Neural cell (in vitro differentiated cells): Measurements from ENCODE around the gene LNPEP. TPM values are rescaled to one million over a fixed set of nuclear protein-coding genes. Genes with fewer than 3 reads are reported as not detected.

Experiments
- H2AFZ ChIP-seq: fragments of 200-600, 300-800 bp; sonication (generic), shearing (Covaris generic); 2 replicates; pipeline ENCODE4 v1.6.0; 2014; ENCODE audit warnings: low read depth, mild to moderate bottlenecking, antibody characterized with exemption, low read length, moderate library complexity
- H3F3A ChIP-seq: fragments of 200-600 bp; shearing (Covaris generic); 2 replicates; pipeline ENCODE4 v1.6.1; 2016; ENCODE audit warnings: mild to moderate bottlenecking, moderate library complexity, mixed read lengths, antibody characterized with exemption, low read length; ENCODE audit not compliant: insufficient read depth, poor library complexity, severe bottlenecking
- H3K27ac ChIP-seq: fragments of 200-600, 300-800 bp; sonication (generic), shearing (Covaris generic); 2 replicates; pipeline ENCODE4 v1.5.1; 2014; ENCODE audit warnings: mild to moderate bottlenecking, low read length, moderate library complexity
- H3K27me3 ChIP-seq: fragments of 300-800, 200-600 bp; sonication (generic), shearing (Covaris generic); 2 replicates; pipeline ENCODE4 v1.6.0; 2014; ENCODE audit warnings: mild to moderate bottlenecking, low read depth, low read length, moderate library complexity; ENCODE audit not compliant: insufficient read depth
- H3K36me3 ChIP-seq: fragments of 300-800, 200-600 bp; sonication (generic), shearing (Covaris generic); 2 replicates; pipeline ENCODE4 v1.5.1; 2014; ENCODE audit warnings: mild to moderate bottlenecking, antibody characterized with exemption, low read length, moderate library complexity; ENCODE audit not compliant: insufficient read depth
- H3K4me2 ChIP-seq: fragments of 300-800, 200-600 bp; sonication (generic), shearing (Covaris generic); 2 replicates; pipeline ENCODE4 v1.6.0; 2014; ENCODE audit warnings: mild to moderate bottlenecking, low read length
- H3K4me3 ChIP-seq: fragments of 300-800, 200-600 bp; sonication (generic), shearing (Covaris generic); 2 replicates; pipeline ENCODE4 v1.5.1; 2014; ENCODE audit warnings: mild to moderate bottlenecking, low read length, moderate library complexity
- H3K79me2 ChIP-seq: fragments of 200-600 bp; shearing (Covaris generic); replicated peaks from 2 replicates; pipeline ENCODE4 v1.6.0; 2014; ENCODE audit warnings: mild to moderate bottlenecking, low read length, moderate library complexity; ENCODE audit not compliant: insufficient read depth
- H3K9ac ChIP-seq: fragments of 300-800, 200-600 bp; sonication (generic), shearing (Covaris generic); 2 replicates; pipeline ENCODE4 v1.6.1; 2016; ENCODE audit warnings: mild to moderate bottlenecking, low read length, mixed read lengths
- H3K9me2 ChIP-seq: fragments of 200-600 bp; shearing (Covaris generic); 2 replicates; pipeline ENCODE4 v1.6.1; 2016; ENCODE audit warnings: mild to moderate bottlenecking, low read length, mixed read lengths; ENCODE audit not compliant: insufficient read depth
- H3K9me3 ChIP-seq: fragments of 200-600, 300-800 bp; sonication (generic), shearing (Covaris generic); 2 replicates; pipeline ENCODE4 v1.6.1; 2016; ENCODE audit warnings: mild to moderate bottlenecking, mixed run types, low read length, moderate library complexity, mixed read lengths
- H4K20me1 ChIP-seq: fragments of 200-600 bp; shearing (Covaris generic); 2 replicates; pipeline ENCODE4 v1.6.1; 2016; ENCODE audit warnings: mild to moderate bottlenecking, mixed run types; ENCODE audit not compliant: insufficient read depth
- EP300 ChIP-seq: fragments of 450-650 bp; conservative IDR thresholded peaks from 2 replicates; pipeline ENCODE4 v1.6.1; 2014; ENCODE audit warnings: antibody characterized with exemption, mild to moderate bottlenecking, moderate library complexity; ENCODE audit not compliant: poor library complexity, severe bottlenecking
- EZH2 ChIP-seq: fragments of 200-600, 300-800 bp; shearing (Covaris generic), sonication (generic); IDR thresholded peaks from 2 replicates; pipeline ENCODE4 v1.6.1; 2014; ENCODE audit warnings: antibody characterized with exemption, low read length, borderline replicate concordance, mild to moderate bottlenecking; ENCODE audit not compliant: insufficient read depth, poor library complexity, severe bottlenecking
- MXI1 ChIP-seq: fragments of 450-650 bp; conservative IDR thresholded peaks from 2 replicates; pipeline ENCODE4 v1.6.1; 2014; ENCODE audit warnings: antibody characterized with exemption, mild to moderate bottlenecking; ENCODE audit not compliant: poor library complexity, severe bottlenecking
- POLR2AphosphoS5 ChIP-seq: IDR thresholded peaks from 2 replicates; pipeline ENCODE4 v1.6.1; 2012
- RAD21 ChIP-seq: fragments of 450-650 bp; conservative IDR thresholded peaks from 2 replicates; pipeline ENCODE4 v1.6.1; 2014; ENCODE audit warnings: antibody characterized with exemption, mild to moderate bottlenecking, moderate library complexity
- SMC3 ChIP-seq: fragments of 450-650 bp; conservative IDR thresholded peaks from 2 replicates; pipeline ENCODE4 v1.6.1; 2014; ENCODE audit warnings: antibody characterized with exemption, mild to moderate bottlenecking, moderate library complexity; ENCODE audit not compliant: poor library complexity
- TAF1 ChIP-seq: IDR thresholded peaks from 2 replicates; pipeline ENCODE4 v1.6.1; 2012; ENCODE audit warnings: low read depth
- polyA plus RNA-seq: library from polyadenylated mRNA; depleted of rRNA; stranded (reverse); fragments of >200 nt; gene quantifications from 2 replicates; pipeline ENCODE4 v1.2.3, GENCODE V29; 2014
- TF ChIP-seq, protein P1 (sequence below): fragments of 450-650 bp; IDR thresholded peaks from 2 replicates; pipeline ENCODE4 v1.5.1; 2014; ENCODE audit warnings: antibody characterized with exemption, mild to moderate bottlenecking, moderate library complexity; ENCODE audit not compliant: poor library complexity, severe bottlenecking
- TF ChIP-seq, protein P2 (sequence below): IDR thresholded peaks from 2 replicates; pipeline ENCODE4 v1.6.1; 2012; ENCODE audit warnings: borderline replicate concordance

LNPEP gene
- polyA plus RNA-seq, 1 donor from 2014 or later = 25.6 TPM

GRCh38 chr5:96997265-96997859 lies 61.5 kb downstream of the LNPEP start:
- Histone ChIP-seq H2AFZ (no peak overlapping the region), H3K27me3 (no peaks in the 10 kb centered on the region), H3F3A (no peaks in the 10 kb centered on the region), H3K4me2 (no peak overlapping the region), H3K4me3 (no peak overlapping the region), H3K36me3 (peaks cover 8% of the 10 kb centered on the region), H3K9me2 (no peaks in the 10 kb centered on the region), H3K79me2 (no peaks in the 10 kb centered on the region), H4K20me1 (no peaks in the 10 kb centered on the region), H3K9me3 (no peaks in the 10 kb centered on the region), H3K27ac (no peak overlapping the region), H3K9ac (no peak overlapping the region)
- TF ChIP-seq, protein P1, sequence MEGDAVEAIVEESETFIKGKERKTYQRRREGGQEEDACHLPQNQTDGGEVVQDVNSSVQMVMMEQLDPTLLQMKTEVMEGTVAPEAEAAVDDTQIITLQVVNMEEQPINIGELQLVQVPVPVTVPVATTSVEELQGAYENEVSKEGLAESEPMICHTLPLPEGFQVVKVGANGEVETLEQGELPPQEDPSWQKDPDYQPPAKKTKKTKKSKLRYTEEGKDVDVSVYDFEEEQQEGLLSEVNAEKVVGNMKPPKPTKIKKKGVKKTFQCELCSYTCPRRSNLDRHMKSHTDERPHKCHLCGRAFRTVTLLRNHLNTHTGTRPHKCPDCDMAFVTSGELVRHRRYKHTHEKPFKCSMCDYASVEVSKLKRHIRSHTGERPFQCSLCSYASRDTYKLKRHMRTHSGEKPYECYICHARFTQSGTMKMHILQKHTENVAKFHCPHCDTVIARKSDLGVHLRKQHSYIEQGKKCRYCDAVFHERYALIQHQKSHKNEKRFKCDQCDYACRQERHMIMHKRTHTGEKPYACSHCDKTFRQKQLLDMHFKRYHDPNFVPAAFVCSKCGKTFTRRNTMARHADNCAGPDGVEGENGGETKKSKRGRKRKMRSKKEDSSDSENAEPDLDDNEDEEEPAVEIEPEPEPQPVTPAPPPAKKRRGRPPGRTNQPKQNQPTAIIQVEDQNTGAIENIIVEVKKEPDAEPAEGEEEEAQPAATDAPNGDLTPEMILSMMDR = peak; percentile 65
- TF ChIP-seq EP300 (no peak), EZH2 (no peak), POLR2AphosphoS5 (no peak), MXI1 (no peak), SMC3 (peak; percentile 78), TAF1 (no peak), RAD21 (peak; percentile 65)
- TF ChIP-seq, protein P2, sequence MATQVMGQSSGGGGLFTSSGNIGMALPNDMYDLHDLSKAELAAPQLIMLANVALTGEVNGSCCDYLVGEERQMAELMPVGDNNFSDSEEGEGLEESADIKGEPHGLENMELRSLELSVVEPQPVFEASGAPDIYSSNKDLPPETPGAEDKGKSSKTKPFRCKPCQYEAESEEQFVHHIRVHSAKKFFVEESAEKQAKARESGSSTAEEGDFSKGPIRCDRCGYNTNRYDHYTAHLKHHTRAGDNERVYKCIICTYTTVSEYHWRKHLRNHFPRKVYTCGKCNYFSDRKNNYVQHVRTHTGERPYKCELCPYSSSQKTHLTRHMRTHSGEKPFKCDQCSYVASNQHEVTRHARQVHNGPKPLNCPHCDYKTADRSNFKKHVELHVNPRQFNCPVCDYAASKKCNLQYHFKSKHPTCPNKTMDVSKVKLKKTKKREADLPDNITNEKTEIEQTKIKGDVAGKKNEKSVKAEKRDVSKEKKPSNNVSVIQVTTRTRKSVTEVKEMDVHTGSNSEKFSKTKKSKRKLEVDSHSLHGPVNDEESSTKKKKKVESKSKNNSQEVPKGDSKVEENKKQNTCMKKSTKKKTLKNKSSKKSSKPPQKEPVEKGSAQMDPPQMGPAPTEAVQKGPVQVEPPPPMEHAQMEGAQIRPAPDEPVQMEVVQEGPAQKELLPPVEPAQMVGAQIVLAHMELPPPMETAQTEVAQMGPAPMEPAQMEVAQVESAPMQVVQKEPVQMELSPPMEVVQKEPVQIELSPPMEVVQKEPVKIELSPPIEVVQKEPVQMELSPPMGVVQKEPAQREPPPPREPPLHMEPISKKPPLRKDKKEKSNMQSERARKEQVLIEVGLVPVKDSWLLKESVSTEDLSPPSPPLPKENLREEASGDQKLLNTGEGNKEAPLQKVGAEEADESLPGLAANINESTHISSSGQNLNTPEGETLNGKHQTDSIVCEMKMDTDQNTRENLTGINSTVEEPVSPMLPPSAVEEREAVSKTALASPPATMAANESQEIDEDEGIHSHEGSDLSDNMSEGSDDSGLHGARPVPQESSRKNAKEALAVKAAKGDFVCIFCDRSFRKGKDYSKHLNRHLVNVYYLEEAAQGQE = no peak

DNA sequence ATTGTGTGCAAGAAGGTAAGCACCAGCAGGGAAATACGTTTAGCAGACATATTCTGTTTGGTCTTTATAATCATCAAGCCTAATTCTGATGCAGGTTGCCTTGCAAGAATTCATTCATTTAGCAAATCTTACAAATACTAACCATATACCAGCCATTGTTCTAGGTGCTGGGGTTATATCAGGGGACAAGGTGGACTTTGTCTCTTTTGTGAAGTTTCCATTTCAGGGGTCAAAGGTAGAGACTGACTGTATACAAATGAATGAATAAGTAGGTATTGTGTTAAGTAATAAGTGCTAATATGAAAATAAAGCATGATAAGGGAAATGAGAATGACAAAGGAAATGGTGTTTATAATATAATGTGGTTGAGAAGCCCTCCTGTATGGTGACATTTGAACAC lies 64.0 kb downstream of the LNPEP start:
- H3K9me3 ChIP-seq = no peaks in the 10 kb centered on the region
- no peaks in the 10 kb centered on the region for H3K9me2 ChIP-seq
- H4K20me1 ChIP-seq = no peaks in the 10 kb centered on the region
- no peaks in the 10 kb centered on the region for H3K36me3 ChIP-seq
- no peak overlapping the region for H3K9ac ChIP-seq
- no peaks in the 10 kb centered on the region for H3K27me3 ChIP-seq
- TF ChIP-seq RAD21 (no peak), SMC3 (no peak), EZH2 (no peak), MXI1 (no peak), TAF1 (no peak), EP300 (no peak), POLR2AphosphoS5 (no peak)
- TF ChIP-seq, protein P1 = no peak
- TF ChIP-seq, protein P2 = no peak
- H2AFZ ChIP-seq = no peak overlapping the region
- no peaks in the 10 kb centered on the region for H3K79me2 ChIP-seq
- no peak overlapping the region for H3K4me3 ChIP-seq
- H3K4me2 ChIP-seq = no peak overlapping the region
- no peak overlapping the region for H3K27ac ChIP-seq
- no peaks in the 10 kb centered on the region for H3F3A ChIP-seq
